NCI-H146 (cell line): Measurements from ENCODE around the gene PRKAG2.

Experiments
- DNase-seq: peaks from one replicate; lab custom pipeline; 2025; lab: John Stamatoyannopoulos, UW

PRKAG2 gene

DNA sequence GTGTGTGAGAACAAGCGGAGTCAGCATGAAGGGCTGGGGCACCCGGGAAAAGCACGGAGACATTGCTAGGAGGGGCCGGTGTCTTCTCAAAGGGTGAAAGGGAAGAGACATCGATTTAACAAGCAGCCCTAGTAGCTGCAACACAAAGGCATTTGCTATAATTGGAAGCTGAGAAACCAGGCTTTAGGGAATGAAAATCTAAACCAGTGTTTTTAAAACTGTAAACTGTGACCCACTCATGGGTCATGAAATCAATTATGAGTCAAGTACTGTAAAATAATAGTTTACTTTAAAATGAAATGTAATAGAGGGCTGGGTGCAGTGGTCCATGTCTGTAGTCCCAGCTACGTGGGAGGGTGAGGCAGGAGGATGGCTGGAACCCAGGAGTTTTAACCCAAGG lies 228.5 kb downstream of the PRKAG2 start:
- DNase-seq: no peak

DNA sequence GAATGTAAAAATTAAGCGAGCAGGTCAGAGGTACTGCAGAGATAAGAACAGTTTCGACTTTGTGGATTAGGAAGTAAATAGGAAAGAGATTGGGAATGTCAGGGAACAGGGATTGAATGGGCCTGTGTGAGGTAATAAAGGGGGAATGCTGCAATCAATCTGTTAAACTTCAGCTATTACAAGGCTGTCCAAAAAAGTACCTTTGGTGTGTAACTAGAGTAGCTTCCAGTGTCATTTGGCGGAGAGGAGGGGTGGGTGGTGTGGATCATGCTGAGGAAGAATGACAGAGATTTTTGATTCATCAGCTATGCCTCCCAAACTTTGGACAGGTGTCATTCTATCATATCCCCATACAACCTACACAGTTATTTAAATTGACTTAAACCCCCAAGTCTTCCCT lies 229.0 kb downstream of the PRKAG2 start:
- no peak for DNase-seq

DNA sequence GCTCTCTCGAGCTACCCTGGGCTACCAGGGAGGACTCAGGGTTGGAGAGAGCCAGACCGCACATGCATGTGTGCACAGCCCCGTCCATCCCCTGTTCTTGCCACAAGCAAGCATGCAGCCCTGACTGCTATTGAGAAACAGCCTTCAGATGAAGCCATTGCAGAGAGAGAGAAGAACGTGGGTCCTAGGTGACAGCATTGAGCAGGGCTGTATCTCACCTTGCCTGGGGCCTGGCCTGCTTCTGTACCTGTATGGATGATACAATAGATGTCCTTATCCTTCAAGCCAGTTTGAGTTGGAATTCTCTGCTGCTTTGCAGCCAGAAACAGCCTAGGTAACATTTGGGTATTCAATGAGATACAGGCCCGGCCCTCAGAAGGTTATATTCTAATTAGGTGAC lies 229.9 kb downstream of the PRKAG2 start:
- no peak for DNase-seq

DNA sequence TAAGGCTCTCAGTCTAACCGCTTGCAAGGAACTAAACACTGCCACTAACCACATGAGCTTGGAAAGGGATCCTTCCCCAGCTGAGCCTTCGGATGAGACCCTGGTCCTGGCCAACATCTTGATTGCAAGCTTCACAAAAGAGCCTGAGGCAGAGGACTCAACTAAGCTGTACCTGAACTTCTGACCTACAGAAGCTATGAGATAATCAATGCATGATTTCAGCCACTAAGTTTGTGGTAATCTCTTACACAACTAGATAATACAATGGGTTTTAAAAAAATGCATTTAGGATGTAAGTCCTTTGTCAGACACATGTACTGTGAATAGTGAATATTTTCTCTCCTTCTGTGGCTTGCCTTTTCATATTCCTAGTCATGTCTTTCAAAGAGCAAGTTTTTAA lies 231.6 kb downstream of the PRKAG2 start:
- no peak for DNase-seq

DNA sequence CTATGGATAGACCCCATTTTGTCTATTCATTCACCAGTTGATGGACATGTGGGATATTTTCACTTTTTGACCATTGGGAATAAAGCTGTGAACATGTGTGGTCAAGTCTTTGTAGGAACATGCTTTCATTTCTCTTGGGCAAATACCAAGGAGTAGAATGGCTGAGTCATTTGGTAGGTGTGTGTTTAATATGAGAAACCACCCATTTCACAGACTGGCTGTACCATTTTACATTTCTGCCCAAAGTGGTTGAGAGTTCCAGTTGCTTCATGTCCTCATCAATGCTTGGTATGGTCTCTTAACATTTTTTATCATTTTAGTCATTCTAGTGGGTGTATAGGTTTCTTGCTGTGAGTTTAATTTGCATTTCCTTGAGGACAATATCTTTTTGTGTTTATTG lies 232.4 kb downstream of the PRKAG2 start:
- no peak for DNase-seq

DNA sequence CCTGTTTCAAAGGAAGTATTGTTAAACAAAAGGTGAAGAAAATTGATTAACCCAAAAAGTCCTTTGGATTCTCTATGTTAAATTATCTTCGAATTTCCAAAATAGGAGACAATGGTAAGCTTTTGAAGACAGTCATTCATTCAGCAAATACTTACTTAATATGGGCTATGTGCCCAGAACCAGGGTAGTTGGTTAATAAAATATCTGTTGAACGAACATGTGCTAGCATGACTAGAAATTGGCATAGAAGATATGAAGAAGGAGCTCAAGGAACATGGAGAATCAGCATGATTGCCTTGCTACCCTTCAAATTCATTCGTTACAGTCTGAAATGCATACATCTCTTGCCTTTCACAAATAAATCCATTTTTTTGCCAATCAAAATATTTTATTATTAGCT lies 234.2 kb downstream of the PRKAG2 start:
- no peak for DNase-seq

DNA sequence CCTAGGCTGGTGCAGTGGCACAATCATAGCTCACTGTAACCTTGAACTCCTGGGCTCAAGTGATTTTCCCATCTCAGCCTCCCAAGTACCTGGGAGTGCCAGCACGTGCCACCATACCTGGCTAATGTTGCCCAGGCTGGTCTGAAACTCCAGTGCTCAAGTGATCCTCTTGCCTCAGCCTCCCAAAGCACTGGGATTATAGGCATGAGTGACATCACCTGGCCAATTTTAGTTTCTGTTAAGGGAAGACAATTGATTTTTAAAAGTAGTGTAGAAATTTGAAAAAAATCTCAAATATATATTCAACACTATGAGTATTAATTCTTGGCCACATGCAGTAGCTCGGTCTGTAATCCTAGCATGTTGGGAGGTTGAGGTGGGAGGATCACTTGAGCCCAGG lies 235.3 kb downstream of the PRKAG2 start:
- DNase-seq: no peak

DNA sequence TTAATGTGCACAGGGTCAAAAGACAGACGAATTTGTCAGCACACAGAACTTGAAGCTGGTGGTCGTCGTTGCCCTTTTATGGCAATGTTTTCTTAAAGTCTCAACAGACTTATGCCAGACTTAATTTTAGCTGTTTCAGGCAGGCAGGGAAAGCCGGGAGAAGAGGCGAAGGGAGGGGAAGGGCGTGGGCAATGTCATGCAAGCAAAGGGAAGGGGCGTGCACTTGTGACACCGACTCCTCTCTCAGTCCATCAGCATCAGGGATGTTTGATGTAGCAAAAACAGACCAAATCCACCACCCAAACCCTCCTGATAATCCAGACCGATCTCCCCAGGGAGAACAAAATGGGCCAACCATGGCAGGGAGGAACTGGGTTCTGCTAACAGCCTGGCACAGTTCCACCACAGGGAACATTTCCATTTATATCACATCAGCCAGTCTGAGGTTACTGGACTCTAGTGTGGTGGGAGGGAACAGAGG lies 239.1 kb downstream of the PRKAG2 start:
- DNase-seq: no peak

DNA sequence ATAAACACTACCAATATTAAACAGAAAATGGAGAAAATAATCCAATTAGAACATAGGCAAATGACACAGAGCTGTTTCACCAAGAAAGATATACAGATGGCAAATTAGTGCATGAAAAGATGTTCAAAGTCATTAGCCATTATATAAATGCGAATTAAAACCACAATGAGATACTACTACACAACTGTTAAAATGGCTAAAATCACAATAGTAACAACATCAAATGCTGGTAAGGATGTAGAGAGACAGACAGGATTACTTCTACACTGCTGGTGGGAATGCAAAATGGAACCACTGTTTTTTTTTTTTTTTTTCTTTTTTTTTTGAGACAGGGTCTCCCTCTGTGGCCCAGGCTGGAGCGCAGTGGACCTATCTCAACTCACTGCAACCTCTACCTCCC lies 242.3 kb downstream of the PRKAG2 start:
- DNase-seq: no peak

DNA sequence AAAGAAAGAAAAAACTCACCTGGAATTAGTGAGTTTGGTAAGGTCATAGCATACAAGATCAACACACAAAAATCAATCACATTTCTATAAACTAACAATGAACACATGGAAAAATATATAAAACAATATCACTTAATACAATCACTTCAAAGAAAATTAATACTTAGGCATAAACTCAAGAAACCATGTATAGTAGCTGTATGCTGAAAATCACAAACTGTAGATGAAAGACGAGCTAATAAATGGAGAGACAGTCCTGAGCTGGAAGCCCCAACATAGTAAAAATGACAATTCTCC lies 243.5 kb downstream of the PRKAG2 start:
- no peak for DNase-seq

DNA sequence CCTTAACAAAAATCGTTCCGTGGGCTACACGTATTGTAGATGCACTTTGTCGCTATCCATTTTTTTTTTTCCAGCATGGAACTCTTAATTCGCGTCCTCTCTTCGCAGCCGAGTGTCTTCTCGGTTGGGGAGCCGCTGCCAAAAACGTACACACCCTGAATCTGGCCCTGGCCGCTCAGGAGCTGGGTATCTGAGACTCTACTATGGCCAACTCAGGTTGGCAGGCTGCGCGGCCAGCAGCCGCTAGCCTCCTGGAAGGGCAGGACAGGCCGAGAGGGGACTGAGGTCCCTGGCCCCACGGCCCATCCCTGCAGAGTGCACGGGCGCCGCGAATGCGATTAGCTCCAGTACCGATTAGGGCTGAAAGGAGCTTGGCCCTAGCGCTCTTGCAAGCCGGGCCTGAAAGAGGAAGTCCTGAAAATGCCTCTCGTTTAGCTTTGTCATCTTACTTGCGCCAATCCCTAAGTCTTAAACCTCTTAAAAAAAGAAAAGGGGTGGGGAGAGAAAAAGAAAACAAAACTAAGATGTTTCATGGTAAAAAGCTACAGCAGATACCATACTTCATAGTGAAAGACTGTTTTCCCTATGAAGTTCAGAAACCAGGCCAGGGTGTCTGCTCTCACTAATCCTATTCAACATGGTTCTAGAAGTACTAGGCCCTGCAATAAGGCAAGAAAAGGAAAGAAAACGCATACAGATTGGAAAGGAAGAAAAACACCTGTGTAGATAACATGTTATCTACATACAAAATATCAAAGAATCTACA lies 244.0 kb downstream of the PRKAG2 start:
- peak; percentile 45 for DNase-seq

DNA sequence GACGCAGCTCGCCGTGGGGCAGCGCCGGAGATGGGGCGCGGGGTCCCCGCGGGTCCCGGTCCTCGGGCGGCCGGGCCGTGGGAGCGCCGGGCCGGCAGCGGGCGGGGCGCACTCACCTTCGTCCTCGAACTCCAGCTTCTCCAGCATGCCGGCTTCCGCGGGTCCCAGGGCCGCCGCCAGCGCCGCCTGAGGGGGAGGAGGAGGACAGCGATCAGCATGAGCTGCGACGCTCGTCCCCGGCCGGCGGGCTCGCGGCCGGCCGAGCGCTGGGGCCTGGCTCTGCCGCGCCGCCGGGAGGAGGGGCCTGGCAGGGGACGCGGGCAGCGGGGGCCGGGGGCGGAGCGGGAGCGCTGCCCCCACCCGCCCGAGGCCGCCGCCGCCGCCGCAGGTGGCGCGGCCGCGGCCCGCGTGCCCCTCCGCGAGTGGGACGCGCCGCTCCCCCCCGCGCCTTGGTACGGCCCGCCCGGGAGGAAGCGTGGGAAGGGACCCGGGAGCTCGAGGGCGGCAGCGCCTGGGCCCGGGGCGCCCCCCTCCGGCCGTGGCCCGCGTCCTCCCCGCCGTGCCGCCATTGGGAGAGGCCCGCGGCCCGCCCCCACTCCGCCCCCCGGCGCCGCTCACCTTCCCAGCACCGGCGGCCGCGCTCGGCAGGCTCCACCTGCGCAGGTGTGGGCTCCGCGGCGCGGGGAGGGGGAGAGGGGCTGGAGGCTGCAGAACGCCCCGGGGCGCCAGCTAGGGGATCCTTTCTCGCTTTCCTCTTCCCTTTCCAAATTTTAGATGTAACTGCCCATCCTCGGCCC lies 244.8 kb downstream of the PRKAG2 start:
- peak; percentile 89 for DNase-seq

DNA sequence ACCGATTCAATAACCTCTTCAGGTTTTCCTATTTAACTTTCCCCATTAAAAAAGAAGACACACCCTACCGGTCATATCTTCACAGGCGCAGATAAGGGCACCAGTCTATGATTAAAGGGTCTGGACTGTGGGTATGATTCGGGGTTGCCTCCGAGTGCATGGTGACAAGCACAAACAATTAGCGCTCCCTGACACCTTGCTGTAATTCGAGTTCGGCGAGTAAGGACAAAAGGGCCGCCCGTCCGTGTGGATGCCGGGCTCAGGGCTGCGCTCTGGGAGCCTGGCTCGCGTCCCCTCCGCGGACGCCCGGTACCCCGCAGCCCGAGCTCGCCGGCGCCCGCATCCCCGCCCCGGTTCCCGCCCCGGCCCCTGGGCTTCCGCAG lies 245.4 kb downstream of the PRKAG2 start:
- peak; percentile 59 for DNase-seq

DNA sequence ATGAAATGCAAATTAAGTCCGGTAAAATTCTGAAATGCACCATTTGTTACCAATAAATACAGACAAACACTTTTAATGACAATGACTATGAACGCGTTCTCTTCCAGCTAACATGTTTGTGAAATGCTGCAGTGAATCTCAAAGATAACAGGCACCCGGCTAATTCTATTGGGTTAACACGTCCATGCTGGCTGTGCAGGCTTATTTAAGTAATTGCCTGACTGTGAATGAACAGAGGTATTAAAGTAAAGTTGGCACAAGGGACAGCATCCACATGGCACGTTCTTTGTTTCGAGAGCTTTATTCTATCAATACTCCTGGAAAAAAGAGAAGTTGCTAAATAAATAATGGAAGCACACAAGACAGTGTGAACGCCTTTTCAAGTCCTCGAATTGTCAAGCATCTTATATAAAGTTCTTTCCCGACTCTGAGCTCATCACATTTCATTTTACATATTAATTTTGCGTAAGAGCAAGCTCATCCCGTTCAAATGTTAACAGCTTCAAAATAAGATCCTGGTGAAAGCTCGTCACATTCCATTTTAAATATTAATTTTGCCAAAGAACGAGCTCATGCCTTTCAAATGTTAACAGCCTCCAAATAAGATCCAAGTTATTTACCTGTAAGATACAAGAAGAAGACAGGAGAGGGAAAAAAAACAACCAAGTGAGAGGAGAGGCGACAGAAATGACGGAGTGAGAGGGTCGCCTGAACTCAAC lies 245.9 kb downstream of the PRKAG2 start:
- peak; percentile 20 for DNase-seq

DNA sequence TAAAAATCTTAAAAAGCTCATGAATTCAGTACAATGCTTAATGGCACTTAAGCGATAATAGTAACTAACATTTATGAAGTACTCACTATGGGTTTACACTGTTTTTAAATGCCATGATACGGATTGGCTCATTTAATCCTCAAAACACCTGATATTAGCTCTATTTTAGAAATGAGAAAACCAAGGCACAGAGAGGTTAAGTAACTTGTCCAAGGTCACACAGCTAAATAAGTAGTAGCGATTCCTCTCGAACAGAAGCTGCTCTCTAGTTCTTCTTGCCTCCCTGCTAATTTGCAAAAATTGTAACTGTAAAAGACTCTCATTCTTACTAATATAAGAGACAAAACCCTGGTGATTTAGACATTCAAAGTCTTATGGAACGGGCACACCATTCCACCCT lies 246.6 kb downstream of the PRKAG2 start:
- no peak for DNase-seq

DNA sequence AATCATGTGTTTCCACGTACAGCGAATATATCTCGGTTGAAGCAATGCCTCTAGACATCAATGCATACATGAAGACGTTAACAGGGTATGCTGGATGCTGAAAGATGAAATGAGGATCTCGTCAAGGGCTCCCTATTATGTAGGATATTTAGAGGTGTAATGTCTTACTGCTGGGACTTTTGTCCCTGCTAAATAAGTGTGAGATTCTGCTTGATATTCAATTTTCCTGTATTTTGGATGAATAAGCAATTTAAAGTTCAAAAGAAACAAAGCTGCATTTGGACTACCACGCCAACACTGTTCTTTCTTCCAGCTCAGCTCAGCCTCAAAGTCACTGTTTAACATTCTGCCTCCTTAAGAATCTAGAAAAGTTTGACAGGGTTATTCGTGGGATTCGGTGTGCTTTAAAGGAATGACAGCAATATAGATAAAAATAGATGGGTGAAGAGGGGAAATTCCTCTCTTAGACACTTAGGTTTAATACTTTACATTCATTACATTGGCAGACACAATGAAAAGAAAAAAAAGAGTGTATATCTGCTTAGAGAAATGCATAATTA lies 247.1 kb downstream of the PRKAG2 start:
- no peak for DNase-seq

DNA sequence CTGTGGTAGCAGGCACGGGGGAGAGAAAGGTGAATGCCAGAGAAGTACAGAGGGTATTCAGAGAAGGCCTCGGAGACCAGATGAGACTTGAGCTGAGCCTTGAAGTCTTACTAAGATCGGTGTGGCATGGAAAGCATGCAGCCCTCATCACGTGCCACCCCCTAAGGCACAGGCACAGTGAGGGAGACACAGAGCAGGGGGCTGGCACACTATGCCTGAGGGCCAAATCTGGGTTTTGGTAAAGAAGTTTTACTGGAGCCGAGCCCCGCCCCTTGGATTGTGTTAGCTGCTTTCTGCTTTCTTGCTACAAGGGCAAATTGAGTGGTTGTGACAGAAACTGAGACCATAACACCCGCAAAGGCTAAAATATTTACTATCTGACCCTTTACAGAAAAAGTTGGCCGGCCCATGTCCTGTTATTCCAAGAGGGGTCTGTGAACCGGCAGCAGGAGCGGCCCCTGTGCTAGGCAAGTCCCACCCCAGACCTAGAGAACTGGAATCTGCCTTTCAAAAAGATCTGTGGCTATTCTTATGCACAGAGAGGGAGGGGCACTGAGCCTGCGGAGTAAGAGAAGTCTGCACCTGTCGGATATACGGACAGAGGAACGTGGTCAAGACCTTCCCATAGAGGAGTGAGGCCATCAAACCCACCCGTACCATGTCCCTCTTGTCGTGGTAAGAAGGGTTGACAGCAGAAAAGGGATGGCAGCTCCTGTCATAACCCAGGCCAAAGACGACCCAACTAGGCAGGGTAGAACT lies 247.9 kb downstream of the PRKAG2 start:
- DNase-seq: no peak

DNA sequence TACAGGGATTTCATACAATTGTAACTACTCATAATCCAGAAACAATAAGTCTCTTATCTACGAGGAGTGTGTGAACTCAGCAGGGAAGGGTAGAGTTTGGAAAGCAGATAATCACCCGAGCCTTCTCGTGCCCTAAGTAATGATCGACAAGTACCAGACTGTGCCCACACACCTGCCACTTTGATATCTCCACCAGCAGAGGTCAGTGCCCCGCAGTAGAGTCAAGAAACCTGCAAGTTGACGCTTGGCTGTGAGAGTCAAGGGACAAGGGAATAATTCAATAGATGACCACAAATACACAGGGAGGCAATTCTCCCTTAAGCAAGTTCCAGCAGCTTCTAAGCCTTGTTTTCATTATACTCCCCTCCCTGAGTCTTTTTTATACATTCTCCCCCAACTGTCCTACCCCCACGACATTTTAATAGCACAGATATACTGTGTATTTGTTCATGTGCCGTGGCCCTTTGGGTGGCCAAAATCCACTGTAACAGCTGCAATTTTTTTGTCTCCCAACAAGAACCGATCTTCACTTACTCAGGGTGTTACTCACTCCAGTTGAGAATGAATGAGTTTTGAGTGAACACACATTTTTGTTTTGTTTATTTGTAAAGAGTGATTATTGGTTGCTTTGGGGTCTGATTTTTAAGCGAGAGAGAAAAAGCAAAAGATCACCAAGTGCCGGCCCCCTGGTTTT lies 250.3 kb downstream of the PRKAG2 start:
- peak; percentile 65 for DNase-seq

DNA sequence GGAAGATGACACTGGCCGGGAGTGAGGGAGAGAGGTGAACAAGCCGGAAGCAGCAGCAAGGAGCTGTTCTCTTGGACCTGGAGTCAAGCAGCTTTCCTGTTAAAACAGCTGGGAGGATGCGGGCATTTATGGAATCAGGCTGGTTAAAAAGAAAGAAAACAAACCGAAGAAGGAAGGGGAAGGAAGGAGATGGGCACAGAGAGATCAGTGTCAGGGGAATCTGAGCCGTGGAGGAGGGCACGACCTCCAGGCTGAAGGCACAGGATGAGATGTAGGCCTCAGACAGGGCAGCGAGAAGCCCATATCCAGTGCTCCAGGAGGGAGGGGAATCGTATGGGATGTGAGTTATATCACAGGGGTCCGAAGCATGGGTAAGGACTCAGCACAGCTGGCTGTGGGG lies 251.3 kb downstream of the PRKAG2 start:
- DNase-seq: no peak

DNA sequence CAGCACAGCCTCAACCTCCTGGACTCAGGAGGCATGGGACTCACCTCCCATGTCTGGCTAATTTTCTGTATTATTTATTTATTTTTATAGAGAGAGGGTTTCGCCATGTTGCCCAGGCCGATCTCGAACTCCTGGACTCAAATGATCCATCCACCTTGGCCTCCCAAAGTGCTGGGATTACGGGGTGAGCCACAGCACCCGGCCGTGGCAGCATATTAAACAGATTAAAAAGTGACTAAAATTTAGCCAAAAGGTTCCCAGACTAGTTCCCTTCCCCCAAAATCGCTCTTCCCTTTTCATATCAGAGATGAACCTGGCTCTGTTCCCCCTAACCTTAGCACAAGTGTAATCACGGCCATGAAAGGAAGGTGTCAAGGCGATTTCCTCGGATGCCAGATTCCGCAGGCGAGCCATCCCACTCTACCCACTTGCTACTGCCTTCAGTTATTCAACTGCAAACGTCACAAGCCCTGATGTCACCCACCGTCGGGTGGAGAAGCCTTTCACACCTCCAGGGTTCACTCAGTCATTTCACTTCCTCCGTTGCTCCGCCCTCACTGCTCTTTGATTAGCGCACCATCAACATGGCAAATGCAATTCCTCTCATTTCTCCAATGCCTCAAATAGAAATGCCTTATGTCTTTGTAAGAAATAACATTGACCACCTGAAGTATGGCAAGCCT lies 252.5 kb downstream of the PRKAG2 start:
- DNase-seq: no peak

DNA sequence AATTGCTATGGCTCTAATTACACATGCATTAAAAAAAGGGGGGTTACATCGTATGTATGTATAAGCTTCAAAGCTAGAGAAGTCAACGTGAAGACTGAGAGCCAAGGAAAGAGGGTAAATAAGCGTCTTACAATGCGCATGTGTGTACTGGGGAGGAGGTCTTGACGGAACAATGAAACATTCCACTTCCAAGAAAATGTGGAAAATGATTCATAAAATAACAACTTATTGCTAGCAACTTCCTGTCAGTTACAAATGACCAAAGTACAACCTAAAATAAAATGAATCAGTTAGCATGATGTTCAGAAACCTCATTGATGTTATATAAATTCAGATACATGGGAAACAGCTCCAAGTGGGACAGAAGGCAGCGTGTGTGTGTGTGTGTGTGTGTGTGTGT lies 253.1 kb downstream of the PRKAG2 start:
- no peak for DNase-seq
